H1 (cell line): ENCODE results near the gene GALNT18. TPM values are rescaled to one million over a fixed set of nuclear protein-coding genes. Genes with fewer than 3 reads are reported as not detected.

Experiments used
- CTCF ChIA-PET: fragments of 300-600 bp; sonication (Branson Sonifier 250); formaldehyde crosslinking; loops from one replicate; lab custom pipeline; 2021; ENCODE audit not compliant: partially characterized antibody; lab: Charles Lee
- POLR2A ChIA-PET: fragments of 300-600 bp; sonication (Branson Sonifier 250); formaldehyde crosslinking; loops from one replicate; lab custom pipeline; 2021; ENCODE audit warnings: inconsistent platforms; ENCODE audit not compliant: partially characterized antibody; lab: Charles Lee
- DNase-seq, 2 experiments: peaks; one replicate each; pipeline versions ENCODE4 v3.0.0 to v3.0.0-alpha.2; 2010 to 2022; ENCODE audit warnings: low spot score in 2 of 2, low read depth in 1 of 2, mixed read lengths in 1 of 2
- FAIRE-seq: peaks from 2 replicates; lab custom pipeline; 2011; peaks lifted over from hg19 to GRCh38; lab: Jason Lieb, UNC
- H2AFZ ChIP-seq: 2 replicates; pipeline ENCODE4 v1.8.1; 2012; ENCODE audit warnings: low read length, inconsistent platforms
- H2AK5ac ChIP-seq: 2 replicates; pipeline ENCODE4 v1.6.1; 2013; ENCODE audit warnings: low read depth, low read length
- H2BK120ac ChIP-seq: replicated peaks from 2 replicates; pipeline ENCODE3; 2013; ENCODE audit warnings: low read depth, low read length, inconsistent platforms
- H2BK12ac ChIP-seq: 2 replicates; pipeline ENCODE4 v1.6.1; 2013; ENCODE audit warnings: low read depth, low read length
- H2BK15ac ChIP-seq: 2 replicates; pipeline ENCODE4 v1.6.1; 2013; ENCODE audit warnings: low read length
- H2BK20ac ChIP-seq: 2 replicates; pipeline ENCODE4 v1.6.1; 2013; ENCODE audit warnings: low read length
- H2BK5ac ChIP-seq: 2 replicates; pipeline ENCODE4 v1.6.1; 2013; ENCODE audit warnings: low read depth, low read length
- H3K14ac ChIP-seq: 2 replicates; pipeline ENCODE4 v1.6.1; 2013; ENCODE audit warnings: inconsistent platforms; ENCODE audit not compliant: insufficient read length
- H3K18ac ChIP-seq: 2 replicates; pipeline ENCODE4 v1.6.1; 2013; ENCODE audit warnings: low read length; ENCODE audit errors: extremely low read depth
- H3K23ac ChIP-seq: 2 replicates; pipeline ENCODE4 v1.6.1; 2013; ENCODE audit warnings: inconsistent platforms; ENCODE audit not compliant: insufficient read length
- H3K23me2 ChIP-seq: 2 replicates; pipeline ENCODE4 v1.6.1; 2013; ENCODE audit warnings: low read depth, low read length
- H3K27ac ChIP-seq: 2 replicates; pipeline ENCODE4 v1.6.1; 2011; ENCODE audit warnings: low read depth, low read length, inconsistent platforms
- H3K27me3 ChIP-seq, 4 experiments: replicated peaks in 1 of 4; 1 replicate in 1 of 4; 2 replicates in 3 of 4; pipeline versions ENCODE4 v1.6.1 to v1.8.1; 2011 to 2013; ENCODE audit warnings: low read length in 3 of 4, mild to moderate bottlenecking in 3 of 4, inconsistent platforms in 2 of 4, mixed read lengths in 2 of 4, moderate library complexity in 1 of 4; ENCODE audit not compliant: control insufficient read depth in 3 of 4, insufficient read depth in 3 of 4; ENCODE audit errors: extremely low read depth in 1 of 4
- H3K36me3 ChIP-seq, 4 experiments: 2 replicates each; pipeline versions ENCODE4 v1.6.1 to v1.8.1; 2011 to 2013; ENCODE audit warnings: mild to moderate bottlenecking in 4 of 4, low read length in 3 of 4, moderate library complexity in 2 of 4, control low read depth in 1 of 4, inconsistent platforms in 1 of 4; ENCODE audit not compliant: insufficient read depth in 4 of 4, control insufficient read depth in 2 of 4
- H3K4ac ChIP-seq: replicated peaks from 2 replicates; pipeline ENCODE3; 2013; ENCODE audit warnings: low read length, low read depth, mixed read lengths, inconsistent platforms; ENCODE audit not compliant: insufficient read length
- H3K4me1 ChIP-seq, 4 experiments: replicated peaks in 1 of 4; 1 replicate in 1 of 4; 2 replicates in 3 of 4; pipeline versions ENCODE4 v1.6.1 to v1.8.1; 2011 to 2013; ENCODE audit warnings: low read length in 3 of 4, inconsistent platforms in 2 of 4, mixed read lengths in 1 of 4; ENCODE audit not compliant: insufficient read depth in 4 of 4, control insufficient read depth in 3 of 4
- H3K4me2 ChIP-seq, 2 experiments: 2 replicates each; pipeline versions ENCODE4 v1.6.1 to v1.8.1; 2011 to 2013; ENCODE audit warnings: low read depth in 2 of 2, low read length in 2 of 2, control low read depth in 1 of 2, inconsistent platforms in 1 of 2, mild to moderate bottlenecking in 1 of 2; ENCODE audit not compliant: insufficient read depth in 1 of 2
- H3K4me3 ChIP-seq, 4 experiments: fragments of 200-600, 300-600 bp in 1 of 4; sonication (generic), shearing (Covaris generic), sonication (Bioruptor Twin) in 1 of 4; 2 replicates each; pipeline versions ENCODE4 v1.5.1 to v1.8.1; 2011 to 2016; ENCODE audit warnings: low read length in 4 of 4, low read depth in 3 of 4, control low read depth in 2 of 4, inconsistent platforms in 2 of 4, mild to moderate bottlenecking in 2 of 4, mixed read lengths in 1 of 4, moderate library complexity in 1 of 4; ENCODE audit not compliant: insufficient read depth in 2 of 4; ENCODE audit errors: extremely low read depth in 1 of 4
- H3K56ac ChIP-seq: replicated peaks from 2 replicates; pipeline ENCODE3; 2013; ENCODE audit warnings: low read depth, mild to moderate bottlenecking, mixed read lengths, low read length, inconsistent platforms; ENCODE audit not compliant: insufficient read length
- H3K79me1 ChIP-seq: 2 replicates; pipeline ENCODE4 v1.6.1; 2013; ENCODE audit warnings: low read depth, low read length, control low read depth
- H3K79me2 ChIP-seq, 2 experiments: 2 replicates each; pipeline versions ENCODE4 v1.6.1 to v1.8.1; 2012 to 2013; ENCODE audit warnings: low read length in 2 of 2, mild to moderate bottlenecking in 2 of 2, inconsistent platforms in 1 of 2; ENCODE audit not compliant: insufficient read depth in 2 of 2, control insufficient read depth in 1 of 2
- H3K9ac ChIP-seq, 4 experiments: replicated peaks in 1 of 4; 1 replicate in 1 of 4; 2 replicates in 3 of 4; pipeline versions ENCODE4 v1.6.1 to v1.8.1; 2011 to 2013; ENCODE audit warnings: low read depth in 3 of 4, low read length in 3 of 4, control low read depth in 2 of 4, mild to moderate bottlenecking in 2 of 4, moderate library complexity in 2 of 4, inconsistent platforms in 1 of 4; ENCODE audit errors: extremely low read depth in 1 of 4
- H3K9me3 ChIP-seq, 2 experiments: 2 replicates each; pipeline versions ENCODE4 v1.6.1 to v1.8.1; 2012 to 2013; ENCODE audit warnings: mild to moderate bottlenecking in 2 of 2, moderate library complexity in 2 of 2, control low read depth in 1 of 2, inconsistent platforms in 1 of 2, low read depth in 1 of 2, low read length in 1 of 2, mixed read lengths in 1 of 2; ENCODE audit not compliant: insufficient read depth in 2 of 2
- H4K20me1 ChIP-seq, 2 experiments: replicated peaks in 1 of 2; 2 replicates each; pipeline versions ENCODE3 to v1.8.1; 2011 to 2013; ENCODE audit warnings: inconsistent platforms in 2 of 2, low read length in 2 of 2, mild to moderate bottlenecking in 1 of 2; ENCODE audit not compliant: insufficient read depth in 2 of 2, control insufficient read depth in 1 of 2
- H4K5ac ChIP-seq: 2 replicates; pipeline ENCODE4 v1.6.1; 2013; ENCODE audit warnings: low read length, low read depth, mixed read lengths, inconsistent platforms; ENCODE audit not compliant: insufficient read length
- H4K8ac ChIP-seq: 2 replicates; pipeline ENCODE4 v1.8.0; 2013; ENCODE audit warnings: mild to moderate bottlenecking, moderate library complexity, low read length, inconsistent platforms; ENCODE audit not compliant: insufficient read depth; ENCODE audit errors: extremely low read depth
- H4K91ac ChIP-seq: replicated peaks from 2 replicates; pipeline ENCODE3; 2013; ENCODE audit warnings: low read length, mixed read lengths, inconsistent platforms; ENCODE audit not compliant: insufficient read length
- CBX5 ChIP-seq: fragments of 300-800, 300-1000 bp; sonication (generic); IDR thresholded peaks from 2 replicates; pipeline ENCODE4 v1.7.1; 2016; ENCODE audit warnings: antibody characterized with exemption, low read length, low read depth
- MAFK ChIP-seq: IDR thresholded peaks from 2 replicates; pipeline ENCODE4 v1.6.1; 2012; ENCODE audit warnings: low read depth, mild to moderate bottlenecking, improper control_type of control experiment, low read length
- NRF1 ChIP-seq: IDR thresholded peaks from 2 replicates; pipeline ENCODE4 v1.6.1; 2011; ENCODE audit warnings: mild to moderate bottlenecking, low read depth, low read length, improper control_type of control experiment
- SP2 ChIP-seq: IDR thresholded peaks from 2 replicates; pipeline ENCODE4 v1.6.1; 2012; ENCODE audit warnings: mild to moderate bottlenecking, low read length, inconsistent platforms
- SP4 ChIP-seq: IDR thresholded peaks from 2 replicates; pipeline ENCODE4 v1.6.1; 2012; ENCODE audit warnings: low read length, inconsistent platforms
- SUZ12 ChIP-seq: fragments of 200-600 bp; sonication (generic); IDR thresholded peaks from 2 replicates; pipeline ENCODE4 v1.6.1; 2012; ENCODE audit warnings: mild to moderate bottlenecking, inconsistent platforms, low read length, moderate library complexity, mixed read lengths
- TAF7 ChIP-seq: optimal IDR thresholded peaks from 2 replicates; pipeline ENCODE3; 2011; ENCODE audit warnings: low read depth, mild to moderate bottlenecking, inconsistent platforms, low read length, moderate library complexity, borderline replicate concordance
- WGBS, 2 experiments: shearing (Covaris generic) in 1 of 2; methylation state at CpG; one replicate each; pipeline versions ENCODE4 v1.1.6 to v1.1.7; 2013 to 2015; ENCODE audit warnings: low lambda C conversion rate in 2 of 2, mixed read lengths in 2 of 2, inconsistent platforms in 1 of 2, low coverage in 1 of 2, missing lambda C conversion rate in 1 of 2; ENCODE audit not compliant: insufficient replicate concordance in 2 of 2, insufficient coverage in 1 of 2, insufficient read length in 1 of 2; ENCODE audit errors: extremely low coverage in 1 of 2, missing lambda C conversion rate in 1 of 2; 5-methylcytosine and 5-hydroxymethylcytosine counted together
- polyA plus RNA-seq, 7 experiments: library from polyadenylated mRNA; depleted of rRNA in 3 of 7; stranded (reverse) in 5 of 7; unstranded in 2 of 7; fragments of >200 nt in 5 of 7; fragments of 200-250 nt in 2 of 7; gene quantifications; 1 replicate in 5 of 7; 2 replicates in 1 of 7; 4 replicates in 1 of 7; pipeline versions ENCODE4 v1.2.1 to v1.2.3, GENCODE V29; 2011 to 2013; ENCODE audit warnings: missing spikeins in 2 of 7, mixed read lengths in 2 of 7
- total RNA-seq: library from RNA; stranded (reverse); fragmentation: NEBNext Ultra II Directional; extraction: Animal tissue kit (Norgen Biotek cat#: 25700); gene quantifications from 2 replicates; pipeline ENCODE4 v1.2.1, GENCODE V29; 2021

The GALNT18 gene
- total and polyA plus RNA-seq, 2 of the 8 experiments (the other 6 are each of a cell fraction or from before 2014, with no cell fraction given), result 6.0 to 9.4 TPM

GRCh38 chr11:11253995-11254394 lies 367.8 kb downstream of the GALNT18 start:
- no peak overlapping the region for H2AK5ac ChIP-seq
- H2AFZ ChIP-seq, result peak overlapping the region; percentile 27
- H3K18ac ChIP-seq, result no peak overlapping the region
- H2BK12ac ChIP-seq, result no peak overlapping the region
- H3K79me2 ChIP-seq, result no peaks in the 10 kb centered on the region
- H4K5ac ChIP-seq, result no peak overlapping the region
- H3K27ac ChIP-seq, result no peak overlapping the region
- ChIA-PET CTCF (interaction anchor here (0.6 to 3.1 kb wide), 6 partner anchors 9 to 626 kb away, joined by 3 to 17 read pairs (median 4); no protein-coding TSS in a partner anchor), POLR2A (no interaction called here)
- DNase-seq, result no peak
- H2BK20ac ChIP-seq, result no peak overlapping the region
- no peaks in the 10 kb centered on the region for H3K27me3 ChIP-seq
- no peak overlapping the region for H2BK120ac ChIP-seq
- no peak overlapping the region for H2BK5ac ChIP-seq
- no peak overlapping the region for H3K23ac ChIP-seq
- H3K9ac ChIP-seq, result no peak overlapping the region
- no peak overlapping the region for H3K4me2 ChIP-seq
- TF ChIP-seq SUZ12, result no peak
- TF ChIP-seq NRF1, result no peak
- no peak for TF ChIP-seq SP2
- TF ChIP-seq TAF7, result no peak
- TF ChIP-seq MAFK, result no peak
- TF ChIP-seq SP4, result no peak
- no peak for TF ChIP-seq CBX5
- TF ChIP-seq, all 59 proteins: peak for 0
- no peak for FAIRE-seq
- Histone ChIP-seq H3K4me1 (0 out of 7 replicates have a peak, but pooled peaks cover 0 to 2% (median 0%) of the 10 kb centered on the region in 4 experiments), H3K23me2 (no peaks in the 10 kb centered on the region; the same call in 1 of the 2 replicates), H3K56ac (no peak overlapping the region), H3K36me3 (no peaks in the 10 kb centered on the region; a peak in 1 of 8 replicates), H4K91ac (no peak overlapping the region), H3K9me3 (no peaks in the 10 kb centered on the region), H3K4ac (no peak overlapping the region), H4K20me1 (no peaks in the 10 kb centered on the region), H3K4me3 (no peak overlapping the region), H2BK15ac (no peak overlapping the region), H3K14ac (no peak overlapping the region), H3K79me1 (no peaks in the 10 kb centered on the region), H4K8ac (peak overlapping the region; percentile 3)
- 93% methylated on average over 5 of the region's 5 CpGs; no CpG with 5 or more reads in 1 of the 2 experiments for whole genome bisulfite sequencing, 2 experiments
